K562 (cell line): ENCODE data around the gene FBXL13. TPM values are rescaled to one million over a fixed set of nuclear protein-coding genes. Genes with fewer than 3 reads are reported as not detected.

Source experiments
- ATAC-seq: fragments of 200-7000 bp; cut with Tn5 transposase; 3 replicates; pipeline ENCODE4 v1.9.1; 2020; ENCODE audit warnings: moderate library complexity
- BruUV-seq: library from RNA; stranded (reverse); fragments of 400-500 nt; replicated peaks from 2 replicates; lab custom pipeline; 2021; lab: Mats Ljungman, UMichigan
- CTCF ChIA-PET: fragments of 300-600 bp; formaldehyde crosslinking; extraction: SDS; loops from one replicate; lab custom pipeline; 2021; ENCODE audit warnings: low intra/inter-chr PET ratio; lab: Yijun Ruan, JAX
- POLR2A ChIA-PET: fragments of 300-600, 350-650 bp; sonication (Branson Sonifier 250); formaldehyde crosslinking; extraction: SDS; loops from one replicate; lab custom pipeline; 2021; ENCODE audit warnings: antibody characterized with exemption, inconsistent platforms; lab: Yijun Ruan, JAX
- DNase-seq, 4 experiments: peaks; one replicate each; pipeline versions ENCODE4 v3.0.0 to v3.0.0-alpha.2; 2011 to 2018; ENCODE audit warnings: low spot score in 3 of 4, mixed read lengths in 3 of 4; ENCODE audit errors: extremely low read depth in 1 of 4
- FAIRE-seq: peaks from 2 replicates; lab custom pipeline; 2011; peaks lifted over from hg19 to GRCh38; lab: Jason Lieb, UNC
- H2AFZ ChIP-seq: 2 replicates; pipeline ENCODE4 v1.6.0; 2011; ENCODE audit warnings: low read depth, low read length, control low read depth, inconsistent platforms
- H3K27ac ChIP-seq: fragments of 200-600 bp; 3 replicates; pipeline ENCODE4 v1.8.0; 2011; ENCODE audit warnings: low read depth, mild to moderate bottlenecking, control low read depth, inconsistent platforms, low read length, moderate library complexity, mixed read lengths; ENCODE audit errors: extremely low read depth
- H3K27me3 ChIP-seq, 2 experiments: fragments of 300-600 bp in 1 of 2; 2 replicates in 1 of 2; 3 replicates in 1 of 2; pipeline versions ENCODE4 v1.6.0 to v1.8.0; 2011; ENCODE audit warnings: inconsistent platforms in 2 of 2, low read length in 2 of 2, mild to moderate bottlenecking in 1 of 2, mixed read lengths in 1 of 2, moderate library complexity in 1 of 2; ENCODE audit not compliant: control insufficient read depth in 2 of 2, insufficient read depth in 2 of 2
- H3K36me3 ChIP-seq: fragments of 300-600 bp; 3 replicates; pipeline ENCODE4 v1.8.0; 2011; ENCODE audit warnings: mild to moderate bottlenecking, low read length, inconsistent platforms; ENCODE audit not compliant: control insufficient read depth, insufficient read depth
- H3K4me1 ChIP-seq, 2 experiments: fragments of 200-600 bp in 1 of 2; replicated peaks in 1 of 2; 2 replicates in 1 of 2; 3 replicates in 1 of 2; pipeline versions ENCODE4 v1.5.1 to v1.8.0; 2011; ENCODE audit warnings: inconsistent platforms in 2 of 2, low read length in 2 of 2, mild to moderate bottlenecking in 1 of 2, mixed read lengths in 1 of 2, moderate library complexity in 1 of 2; ENCODE audit not compliant: control insufficient read depth in 2 of 2, insufficient read depth in 2 of 2
- H3K4me2 ChIP-seq: 2 replicates; pipeline ENCODE4 v1.6.1; 2011; ENCODE audit warnings: low read length, control low read depth, inconsistent platforms, mixed read lengths; ENCODE audit not compliant: insufficient read depth
- H3K4me3 ChIP-seq: fragments of 200-600 bp; sonication (generic), shearing (Covaris generic); 2 replicates; pipeline ENCODE4 v1.5.1; 2016; ENCODE audit warnings: control low read depth, inconsistent platforms
- H3K79me2 ChIP-seq: fragments of 200-600 bp; 3 replicates; pipeline ENCODE4 v1.8.0; 2011; ENCODE audit warnings: low read length, inconsistent platforms; ENCODE audit not compliant: control insufficient read depth, insufficient read depth
- H3K9ac ChIP-seq, 2 experiments: 2 replicates each; pipeline versions ENCODE4 v1.6.0 to v1.6.1; 2011; ENCODE audit warnings: low read depth in 2 of 2, low read length in 2 of 2, control low read depth in 1 of 2, inconsistent platforms in 1 of 2, mild to moderate bottlenecking in 1 of 2, mixed read lengths in 1 of 2; ENCODE audit not compliant: insufficient read depth in 1 of 2
- H3K9me1 ChIP-seq: one replicate; pipeline ENCODE4 v1.6.0; 2011; ENCODE audit warnings: inconsistent platforms, mild to moderate bottlenecking, low read length, moderate library complexity; ENCODE audit not compliant: control insufficient read depth, insufficient read depth
- H3K9me3 ChIP-seq: replicated peaks from 2 replicates; pipeline ENCODE4 v1.5.1; 2011; ENCODE audit warnings: low read depth, low read length, inconsistent platforms; ENCODE audit not compliant: control insufficient read depth, insufficient read depth
- H4K20me1 ChIP-seq: replicated peaks from 2 replicates; pipeline ENCODE4 v1.6.1; 2011; ENCODE audit warnings: low read length, inconsistent platforms, mixed read lengths; ENCODE audit not compliant: control insufficient read depth, insufficient read depth
- ARID1B ChIP-seq: fragments of 450-650 bp; IDR thresholded peaks from 2 replicates; pipeline ENCODE4 v1.6.1; 2016; ENCODE audit warnings: antibody characterized with exemption, mild to moderate bottlenecking, inconsistent platforms
- ZNF282 ChIP-seq: sonication (generic); formaldehyde crosslinking; IDR thresholded peaks from 2 replicates; pipeline ENCODE4 v1.8.1; 2023; ENCODE audit warnings: missing genetic modification reagents
- WGBS: fragments of 100-300 bp; shearing (Covaris generic); methylation state at CpG from one replicate; pipeline ENCODE4 v1.1.6; 2016; ENCODE audit warnings: low coverage, mixed read lengths; ENCODE audit not compliant: insufficient coverage; ENCODE audit errors: missing lambda C conversion rate; 5-methylcytosine and 5-hydroxymethylcytosine counted together
- in situ Hi-C: fragments of 300-500 bp; cut with MboI; formaldehyde crosslinking; loops from 4 replicates; pipeline ENCODE4 v1.15.0; 2018; ENCODE audit warnings: inconsistent platforms, mixed read lengths
- intact Hi-C: fragments of 100-400 bp; cut with micrococcal nuclease; formaldehyde crosslinking; loops from 2 replicates; pipeline ENCODE4 v1.14.2; 2022
- polyA plus RNA-seq, 8 experiments: library from polyadenylated mRNA; depleted of rRNA in 4 of 8; stranded (reverse) in 5 of 8; unstranded in 3 of 8; fragments of >200 nt; fragmentation: Nextera tagmentation in 2 of 8; fragmentation: Illumina TruSeq in 1 of 8; extraction: Ambion mirVana in 2 of 8; extraction: Trizol in 1 of 8; gene quantifications; 2 replicates each; pipeline versions ENCODE4 v1.2.1 to v1.2.3, GENCODE V29; 2011 to 2014; ENCODE audit warnings: inconsistent platforms in 1 of 8, missing spikeins in 1 of 8
- total RNA-seq, 7 experiments: library from RNA; depleted of rRNA in 6 of 7; stranded (reverse); fragments of >200 nt in 6 of 7; fragmentation: Illumina TruSeq in 2 of 7; extraction: Trizol in 2 of 7; gene quantifications; 2 replicates each; pipeline versions ENCODE4 v1.2.1 to v1.2.3, GENCODE V29; 2011 to 2021; ENCODE audit warnings: low replicate concordance in 1 of 7
- TF ChIP-seq, protein P1 (sequence below): fragments of 450-650 bp; IDR thresholded peaks from 2 replicates; pipeline ENCODE4 v1.6.1; 2016; ENCODE audit warnings: mild to moderate bottlenecking, moderate library complexity
- TF ChIP-seq, protein P2 (sequence below): sonication (generic); formaldehyde crosslinking; IDR thresholded peaks from 2 replicates; pipeline ENCODE4 v1.8.0; 2023; ENCODE audit warnings: mild to moderate bottlenecking, missing genetic modification reagents
- TF ChIP-seq, protein P3 (sequence below): fragments of 450-650 bp; conservative IDR thresholded peaks from 2 replicates; pipeline ENCODE4 v1.6.1; 2016; ENCODE audit warnings: missing genetic modification characterization, low read depth, mild to moderate bottlenecking, missing compliant biosample characterization, moderate library complexity
- TF ChIP-seq, protein P4 (sequence below), 2 experiments: IDR thresholded peaks; 2 replicates each; pipeline ENCODE4 v1.6.1; 2011; ENCODE audit warnings: borderline replicate concordance in 1 of 2, control low read depth in 1 of 2, low read depth in 1 of 2, low read length in 1 of 2, mild to moderate bottlenecking in 1 of 2, mixed read lengths in 1 of 2, moderate library complexity in 1 of 2; ENCODE audit not compliant: insufficient read depth in 1 of 2, insufficient read length in 1 of 2, poor library complexity in 1 of 2, severe bottlenecking in 1 of 2; ENCODE audit errors: extremely low read depth in 1 of 2

The FBXL13 gene
- total and polyA plus RNA-seq, 9 of the 15 experiments (the other 6 are each of a cell fraction or from before 2014, with no cell fraction given): 16.3 to 55.0 (median 25.4) TPM

DNA sequence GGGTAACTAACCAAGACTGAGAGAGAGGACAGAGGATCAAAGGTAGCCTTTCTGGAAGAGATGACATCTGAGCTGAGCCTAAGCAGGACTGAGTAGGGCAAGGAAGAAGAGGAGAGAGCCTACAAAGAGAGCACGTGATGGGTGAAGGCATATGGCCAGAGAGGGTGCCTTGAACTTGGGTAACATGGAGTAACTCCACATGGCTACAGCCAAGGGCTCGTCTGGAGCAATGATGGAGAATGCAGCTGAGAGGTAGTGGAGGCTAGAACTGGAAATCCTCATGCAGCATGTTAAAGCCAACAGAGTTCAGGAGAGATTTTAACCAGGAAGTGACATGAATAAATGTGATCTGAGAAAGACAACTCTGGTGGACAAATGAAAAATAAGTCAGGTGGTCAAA lies 84.0 kb downstream of the FBXL13 start:
- Histone ChIP-seq H3K9me3 (peaks cover 6% of the 10 kb centered on the region), H3K36me3 (peaks cover 15% of the 10 kb centered on the region), H3K27ac (peak overlapping the region; percentile 89), H3K4me2 (no peak overlapping the region), H4K20me1 (no peaks in the 10 kb centered on the region), H3K9me1 (no peaks in the 10 kb centered on the region), H3K4me1 (peaks cover 23 to 67% of the 10 kb centered on the region in 2 experiments), H3K9ac (peak overlapping the region in 1 of 2 experiments; percentile 56; a peak in 1 of 4 replicates), H2AFZ (no peak overlapping the region), H3K27me3 (no peaks in the 10 kb centered on the region), H3K4me3 (no peak overlapping the region), H3K79me2 (no peaks in the 10 kb centered on the region)
- 80% methylated on average over 2 of the region's 2 CpGs for WGBS
- ChIA-PET CTCF (no interaction called here), POLR2A (no interaction called here)
- DNase-seq: no peak
- intact Hi-C loops: loop anchor here (5.0 kb wide), 1 partner anchor 37 kb away; no protein-coding TSS in a partner anchor
- no peak for FAIRE-seq
- in situ Hi-C loops: no loop called here
- no TSS peak for BruUV-seq
- no peak for ATAC-seq
- no peak for TF ChIP-seq ARID1B
- TF ChIP-seq, protein P1, sequence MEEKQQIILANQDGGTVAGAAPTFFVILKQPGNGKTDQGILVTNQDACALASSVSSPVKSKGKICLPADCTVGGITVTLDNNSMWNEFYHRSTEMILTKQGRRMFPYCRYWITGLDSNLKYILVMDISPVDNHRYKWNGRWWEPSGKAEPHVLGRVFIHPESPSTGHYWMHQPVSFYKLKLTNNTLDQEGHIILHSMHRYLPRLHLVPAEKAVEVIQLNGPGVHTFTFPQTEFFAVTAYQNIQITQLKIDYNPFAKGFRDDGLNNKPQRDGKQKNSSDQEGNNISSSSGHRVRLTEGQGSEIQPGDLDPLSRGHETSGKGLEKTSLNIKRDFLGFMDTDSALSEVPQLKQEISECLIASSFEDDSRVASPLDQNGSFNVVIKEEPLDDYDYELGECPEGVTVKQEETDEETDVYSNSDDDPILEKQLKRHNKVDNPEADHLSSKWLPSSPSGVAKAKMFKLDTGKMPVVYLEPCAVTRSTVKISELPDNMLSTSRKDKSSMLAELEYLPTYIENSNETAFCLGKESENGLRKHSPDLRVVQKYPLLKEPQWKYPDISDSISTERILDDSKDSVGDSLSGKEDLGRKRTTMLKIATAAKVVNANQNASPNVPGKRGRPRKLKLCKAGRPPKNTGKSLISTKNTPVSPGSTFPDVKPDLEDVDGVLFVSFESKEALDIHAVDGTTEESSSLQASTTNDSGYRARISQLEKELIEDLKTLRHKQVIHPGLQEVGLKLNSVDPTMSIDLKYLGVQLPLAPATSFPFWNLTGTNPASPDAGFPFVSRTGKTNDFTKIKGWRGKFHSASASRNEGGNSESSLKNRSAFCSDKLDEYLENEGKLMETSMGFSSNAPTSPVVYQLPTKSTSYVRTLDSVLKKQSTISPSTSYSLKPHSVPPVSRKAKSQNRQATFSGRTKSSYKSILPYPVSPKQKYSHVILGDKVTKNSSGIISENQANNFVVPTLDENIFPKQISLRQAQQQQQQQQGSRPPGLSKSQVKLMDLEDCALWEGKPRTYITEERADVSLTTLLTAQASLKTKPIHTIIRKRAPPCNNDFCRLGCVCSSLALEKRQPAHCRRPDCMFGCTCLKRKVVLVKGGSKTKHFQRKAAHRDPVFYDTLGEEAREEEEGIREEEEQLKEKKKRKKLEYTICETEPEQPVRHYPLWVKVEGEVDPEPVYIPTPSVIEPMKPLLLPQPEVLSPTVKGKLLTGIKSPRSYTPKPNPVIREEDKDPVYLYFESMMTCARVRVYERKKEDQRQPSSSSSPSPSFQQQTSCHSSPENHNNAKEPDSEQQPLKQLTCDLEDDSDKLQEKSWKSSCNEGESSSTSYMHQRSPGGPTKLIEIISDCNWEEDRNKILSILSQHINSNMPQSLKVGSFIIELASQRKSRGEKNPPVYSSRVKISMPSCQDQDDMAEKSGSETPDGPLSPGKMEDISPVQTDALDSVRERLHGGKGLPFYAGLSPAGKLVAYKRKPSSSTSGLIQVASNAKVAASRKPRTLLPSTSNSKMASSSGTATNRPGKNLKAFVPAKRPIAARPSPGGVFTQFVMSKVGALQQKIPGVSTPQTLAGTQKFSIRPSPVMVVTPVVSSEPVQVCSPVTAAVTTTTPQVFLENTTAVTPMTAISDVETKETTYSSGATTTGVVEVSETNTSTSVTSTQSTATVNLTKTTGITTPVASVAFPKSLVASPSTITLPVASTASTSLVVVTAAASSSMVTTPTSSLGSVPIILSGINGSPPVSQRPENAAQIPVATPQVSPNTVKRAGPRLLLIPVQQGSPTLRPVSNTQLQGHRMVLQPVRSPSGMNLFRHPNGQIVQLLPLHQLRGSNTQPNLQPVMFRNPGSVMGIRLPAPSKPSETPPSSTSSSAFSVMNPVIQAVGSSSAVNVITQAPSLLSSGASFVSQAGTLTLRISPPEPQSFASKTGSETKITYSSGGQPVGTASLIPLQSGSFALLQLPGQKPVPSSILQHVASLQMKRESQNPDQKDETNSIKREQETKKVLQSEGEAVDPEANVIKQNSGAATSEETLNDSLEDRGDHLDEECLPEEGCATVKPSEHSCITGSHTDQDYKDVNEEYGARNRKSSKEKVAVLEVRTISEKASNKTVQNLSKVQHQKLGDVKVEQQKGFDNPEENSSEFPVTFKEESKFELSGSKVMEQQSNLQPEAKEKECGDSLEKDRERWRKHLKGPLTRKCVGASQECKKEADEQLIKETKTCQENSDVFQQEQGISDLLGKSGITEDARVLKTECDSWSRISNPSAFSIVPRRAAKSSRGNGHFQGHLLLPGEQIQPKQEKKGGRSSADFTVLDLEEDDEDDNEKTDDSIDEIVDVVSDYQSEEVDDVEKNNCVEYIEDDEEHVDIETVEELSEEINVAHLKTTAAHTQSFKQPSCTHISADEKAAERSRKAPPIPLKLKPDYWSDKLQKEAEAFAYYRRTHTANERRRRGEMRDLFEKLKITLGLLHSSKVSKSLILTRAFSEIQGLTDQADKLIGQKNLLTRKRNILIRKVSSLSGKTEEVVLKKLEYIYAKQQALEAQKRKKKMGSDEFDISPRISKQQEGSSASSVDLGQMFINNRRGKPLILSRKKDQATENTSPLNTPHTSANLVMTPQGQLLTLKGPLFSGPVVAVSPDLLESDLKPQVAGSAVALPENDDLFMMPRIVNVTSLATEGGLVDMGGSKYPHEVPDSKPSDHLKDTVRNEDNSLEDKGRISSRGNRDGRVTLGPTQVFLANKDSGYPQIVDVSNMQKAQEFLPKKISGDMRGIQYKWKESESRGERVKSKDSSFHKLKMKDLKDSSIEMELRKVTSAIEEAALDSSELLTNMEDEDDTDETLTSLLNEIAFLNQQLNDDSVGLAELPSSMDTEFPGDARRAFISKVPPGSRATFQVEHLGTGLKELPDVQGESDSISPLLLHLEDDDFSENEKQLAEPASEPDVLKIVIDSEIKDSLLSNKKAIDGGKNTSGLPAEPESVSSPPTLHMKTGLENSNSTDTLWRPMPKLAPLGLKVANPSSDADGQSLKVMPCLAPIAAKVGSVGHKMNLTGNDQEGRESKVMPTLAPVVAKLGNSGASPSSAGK: peak; percentile 77
- TF ChIP-seq ZNF282 (CRISPR knock-in tag): no peak
- TF ChIP-seq, protein P2, sequence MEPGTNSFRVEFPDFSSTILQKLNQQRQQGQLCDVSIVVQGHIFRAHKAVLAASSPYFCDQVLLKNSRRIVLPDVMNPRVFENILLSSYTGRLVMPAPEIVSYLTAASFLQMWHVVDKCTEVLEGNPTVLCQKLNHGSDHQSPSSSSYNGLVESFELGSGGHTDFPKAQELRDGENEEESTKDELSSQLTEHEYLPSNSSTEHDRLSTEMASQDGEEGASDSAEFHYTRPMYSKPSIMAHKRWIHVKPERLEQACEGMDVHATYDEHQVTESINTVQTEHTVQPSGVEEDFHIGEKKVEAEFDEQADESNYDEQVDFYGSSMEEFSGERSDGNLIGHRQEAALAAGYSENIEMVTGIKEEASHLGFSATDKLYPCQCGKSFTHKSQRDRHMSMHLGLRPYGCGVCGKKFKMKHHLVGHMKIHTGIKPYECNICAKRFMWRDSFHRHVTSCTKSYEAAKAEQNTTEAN (CRISPR knock-in tag): no peak
- TF ChIP-seq, protein P3, sequence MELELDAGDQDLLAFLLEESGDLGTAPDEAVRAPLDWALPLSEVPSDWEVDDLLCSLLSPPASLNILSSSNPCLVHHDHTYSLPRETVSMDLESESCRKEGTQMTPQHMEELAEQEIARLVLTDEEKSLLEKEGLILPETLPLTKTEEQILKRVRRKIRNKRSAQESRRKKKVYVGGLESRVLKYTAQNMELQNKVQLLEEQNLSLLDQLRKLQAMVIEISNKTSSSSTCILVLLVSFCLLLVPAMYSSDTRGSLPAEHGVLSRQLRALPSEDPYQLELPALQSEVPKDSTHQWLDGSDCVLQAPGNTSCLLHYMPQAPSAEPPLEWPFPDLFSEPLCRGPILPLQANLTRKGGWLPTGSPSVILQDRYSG (tag): 0 out of 2 replicates have a peak, but pooled peaks have one; percentile 26
- TF ChIP-seq, protein P4, sequence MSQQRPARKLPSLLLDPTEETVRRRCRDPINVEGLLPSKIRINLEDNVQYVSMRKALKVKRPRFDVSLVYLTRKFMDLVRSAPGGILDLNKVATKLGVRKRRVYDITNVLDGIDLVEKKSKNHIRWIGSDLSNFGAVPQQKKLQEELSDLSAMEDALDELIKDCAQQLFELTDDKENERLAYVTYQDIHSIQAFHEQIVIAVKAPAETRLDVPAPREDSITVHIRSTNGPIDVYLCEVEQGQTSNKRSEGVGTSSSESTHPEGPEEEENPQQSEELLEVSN (IDR thresholded peaks at IDR 0.05; ENCODE audit: borderline replicate concordance in 1 of 2, extremely low read depth in 1 of 2, insufficient read depth in 1 of 2, insufficient read length in 1 of 2, low read depth in 1 of 2, low read length in 1 of 2, poor library complexity in 1 of 2, severe bottlenecking in 1 of 2): peak in 1 of 2 experiments; percentile 24
